ENCODE data around the gene WDR64. TPM values are rescaled to one million over a fixed set of nuclear protein-coding genes. Genes with fewer than 3 reads are reported as not detected.

The WDR64 gene
- total RNA-seq, 3 donors from 2014 or later: not detected

DNA sequence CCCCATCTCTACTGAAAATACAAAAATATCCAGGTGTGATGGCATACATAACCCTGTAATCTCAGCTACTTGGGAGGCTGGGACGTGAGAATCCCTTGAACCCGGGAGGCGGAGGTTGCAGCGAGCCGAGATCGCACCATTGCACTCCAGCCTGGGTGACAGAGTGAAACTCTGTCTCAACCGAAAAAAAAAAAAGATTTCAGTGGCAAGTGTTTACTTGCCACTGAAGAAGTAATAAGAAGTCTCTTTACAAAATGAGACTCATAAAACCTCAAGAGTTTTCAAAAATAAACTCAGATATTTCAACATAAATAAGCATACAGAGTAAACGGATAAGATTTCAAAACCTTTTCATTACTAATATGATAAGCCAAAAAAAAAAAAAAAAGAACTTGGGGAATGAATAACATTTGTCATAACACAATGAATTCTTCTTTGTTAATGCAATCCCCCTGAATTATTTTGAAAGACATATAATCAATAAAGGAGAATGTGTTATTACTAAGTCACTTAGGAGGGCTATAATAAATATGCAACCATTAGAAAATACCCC is 161.8 kb downstream of the WDR64 start:
- Histone ChIP-seq H3K36me3 (no peaks in the 10 kb centered on the region), H3K27me3 (no peaks in the 10 kb centered on the region), H3K4me1 (no peaks in the 10 kb centered on the region), H3K4me3 (no peak overlapping the region), H3K27ac (no peak overlapping the region), H3K9me3 (no peaks in the 10 kb centered on the region)
- TF ChIP-seq, protein P1, sequence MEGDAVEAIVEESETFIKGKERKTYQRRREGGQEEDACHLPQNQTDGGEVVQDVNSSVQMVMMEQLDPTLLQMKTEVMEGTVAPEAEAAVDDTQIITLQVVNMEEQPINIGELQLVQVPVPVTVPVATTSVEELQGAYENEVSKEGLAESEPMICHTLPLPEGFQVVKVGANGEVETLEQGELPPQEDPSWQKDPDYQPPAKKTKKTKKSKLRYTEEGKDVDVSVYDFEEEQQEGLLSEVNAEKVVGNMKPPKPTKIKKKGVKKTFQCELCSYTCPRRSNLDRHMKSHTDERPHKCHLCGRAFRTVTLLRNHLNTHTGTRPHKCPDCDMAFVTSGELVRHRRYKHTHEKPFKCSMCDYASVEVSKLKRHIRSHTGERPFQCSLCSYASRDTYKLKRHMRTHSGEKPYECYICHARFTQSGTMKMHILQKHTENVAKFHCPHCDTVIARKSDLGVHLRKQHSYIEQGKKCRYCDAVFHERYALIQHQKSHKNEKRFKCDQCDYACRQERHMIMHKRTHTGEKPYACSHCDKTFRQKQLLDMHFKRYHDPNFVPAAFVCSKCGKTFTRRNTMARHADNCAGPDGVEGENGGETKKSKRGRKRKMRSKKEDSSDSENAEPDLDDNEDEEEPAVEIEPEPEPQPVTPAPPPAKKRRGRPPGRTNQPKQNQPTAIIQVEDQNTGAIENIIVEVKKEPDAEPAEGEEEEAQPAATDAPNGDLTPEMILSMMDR (IDR thresholded peaks at IDR 0.05): no peak
- TF ChIP-seq POLR2AphosphoS5 (IDR thresholded peaks at IDR 0.05): no peak
- no peak for TF ChIP-seq POLR2A (IDR thresholded peaks at IDR 0.05)
- intact Hi-C loops (cut with DNase I; ENCODE audit: low total_unique reads): no loop called here
- no peak for DNase-seq (ENCODE audit: low spot score in 2 of 2)

DNA sequence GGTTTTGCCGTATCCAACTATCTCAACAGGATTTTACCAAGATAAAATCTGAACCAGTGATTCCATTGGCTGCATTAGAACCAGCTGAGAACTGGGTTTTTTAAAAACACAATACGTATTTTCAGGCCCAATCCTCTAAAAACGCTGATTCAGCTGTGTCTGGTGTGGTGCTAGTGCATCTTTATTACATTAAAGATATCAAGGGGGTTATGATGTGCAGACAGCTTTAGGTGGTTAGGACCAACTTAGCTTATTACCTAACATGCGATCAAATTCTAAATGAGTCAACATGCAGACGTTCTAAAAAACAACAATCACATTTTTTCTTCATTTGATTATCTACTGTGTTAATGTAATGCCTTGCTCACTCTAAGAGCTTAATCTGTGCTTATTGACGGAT is 163.9 kb downstream of the WDR64 start:
- no peaks in the 10 kb centered on the region for H3K4me1 ChIP-seq
- H3K4me3 ChIP-seq: no peak overlapping the region
- H3K9me3 ChIP-seq: no peaks in the 10 kb centered on the region
- TF ChIP-seq POLR2A (IDR thresholded peaks at IDR 0.05) (no peak), POLR2AphosphoS5 (IDR thresholded peaks at IDR 0.05) (no peak)
- TF ChIP-seq, protein P1 (IDR thresholded peaks at IDR 0.05): no peak
- DNase-seq (ENCODE audit: low spot score in 2 of 2): no peak
- intact Hi-C loops (cut with DNase I; ENCODE audit: low total_unique reads): no loop called here
- H3K27ac ChIP-seq: no peak overlapping the region
- H3K36me3 ChIP-seq: no peaks in the 10 kb centered on the region
- no peaks in the 10 kb centered on the region for H3K27me3 ChIP-seq

DNA sequence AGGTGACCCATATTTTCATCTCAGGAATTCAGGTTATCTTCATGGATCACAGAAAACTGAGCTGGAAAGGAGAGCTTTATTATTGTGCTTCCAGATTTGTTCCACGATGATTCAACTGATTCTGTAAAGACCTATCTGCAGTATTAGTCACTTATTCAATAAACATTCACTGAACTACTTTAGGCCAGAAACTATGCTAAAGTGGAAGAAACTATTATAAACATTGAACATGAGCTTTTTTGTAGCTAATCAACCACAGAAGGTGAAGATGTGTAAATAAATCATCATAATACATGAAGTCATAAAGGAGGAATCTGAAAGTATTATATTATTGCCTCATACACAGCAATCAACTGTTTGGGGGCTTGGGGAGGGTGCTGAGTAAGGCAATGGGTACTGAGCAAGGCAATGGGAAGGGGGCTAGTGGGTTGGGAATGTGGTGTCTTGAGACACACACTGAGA is 165.3 kb downstream of the WDR64 start:
- H3K9me3 ChIP-seq: no peaks in the 10 kb centered on the region
- DNase-seq (ENCODE audit: low spot score in 2 of 2): no peak
- H3K4me3 ChIP-seq: no peak overlapping the region
- H3K36me3 ChIP-seq: no peaks in the 10 kb centered on the region
- H3K4me1 ChIP-seq: no peaks in the 10 kb centered on the region
- TF ChIP-seq POLR2AphosphoS5 (IDR thresholded peaks at IDR 0.05) (no peak), POLR2A (IDR thresholded peaks at IDR 0.05) (no peak)
- TF ChIP-seq, protein P1 (IDR thresholded peaks at IDR 0.05): no peak
- H3K27ac ChIP-seq: no peak overlapping the region
- intact Hi-C loops (cut with DNase I; ENCODE audit: low total_unique reads): no loop called here
- no peaks in the 10 kb centered on the region for H3K27me3 ChIP-seq

DNA sequence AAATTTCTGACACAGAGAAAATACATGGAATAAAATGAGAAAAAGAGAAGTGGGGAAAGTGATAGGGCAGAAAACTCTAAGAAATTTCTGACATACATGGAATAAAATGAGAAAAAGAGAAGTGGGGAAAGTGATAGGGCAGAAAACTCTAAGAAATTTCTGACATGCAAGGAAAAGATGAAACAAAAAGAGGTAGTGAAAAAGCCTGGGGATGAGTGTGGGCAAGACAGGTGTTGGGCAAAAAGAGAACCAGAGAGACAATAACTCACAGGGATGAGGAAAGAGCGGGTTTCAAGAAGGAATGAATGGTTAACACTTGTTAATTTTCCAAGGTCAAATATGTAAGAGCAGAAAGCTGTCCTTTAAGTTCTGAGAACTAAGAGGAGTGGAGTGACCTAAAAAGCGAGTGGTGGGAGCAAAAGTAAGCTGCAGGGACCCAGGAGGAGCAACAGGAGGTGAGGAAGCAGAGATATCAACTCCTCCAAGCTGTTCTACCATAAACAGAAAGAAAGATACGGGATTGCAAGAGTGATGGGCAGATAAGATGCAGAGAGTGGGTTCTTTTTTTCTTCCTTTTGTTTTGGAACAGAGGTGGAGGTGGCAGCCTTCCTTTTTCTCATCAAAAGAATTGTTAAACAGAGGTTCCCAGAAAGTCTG is 166.0 kb downstream of the WDR64 start:
- Histone ChIP-seq H3K4me3 (no peak overlapping the region), H3K9me3 (no peaks in the 10 kb centered on the region), H3K27me3 (no peaks in the 10 kb centered on the region), H3K4me1 (no peaks in the 10 kb centered on the region), H3K27ac (no peak overlapping the region), H3K36me3 (no peaks in the 10 kb centered on the region)
- TF ChIP-seq, protein P1 (IDR thresholded peaks at IDR 0.05): no peak
- no peak for TF ChIP-seq POLR2AphosphoS5 (IDR thresholded peaks at IDR 0.05)
- no peak for TF ChIP-seq POLR2A (IDR thresholded peaks at IDR 0.05)
- intact Hi-C loops (cut with DNase I; ENCODE audit: low total_unique reads): no loop called here
- DNase-seq (ENCODE audit: low spot score in 2 of 2): no peak

DNA sequence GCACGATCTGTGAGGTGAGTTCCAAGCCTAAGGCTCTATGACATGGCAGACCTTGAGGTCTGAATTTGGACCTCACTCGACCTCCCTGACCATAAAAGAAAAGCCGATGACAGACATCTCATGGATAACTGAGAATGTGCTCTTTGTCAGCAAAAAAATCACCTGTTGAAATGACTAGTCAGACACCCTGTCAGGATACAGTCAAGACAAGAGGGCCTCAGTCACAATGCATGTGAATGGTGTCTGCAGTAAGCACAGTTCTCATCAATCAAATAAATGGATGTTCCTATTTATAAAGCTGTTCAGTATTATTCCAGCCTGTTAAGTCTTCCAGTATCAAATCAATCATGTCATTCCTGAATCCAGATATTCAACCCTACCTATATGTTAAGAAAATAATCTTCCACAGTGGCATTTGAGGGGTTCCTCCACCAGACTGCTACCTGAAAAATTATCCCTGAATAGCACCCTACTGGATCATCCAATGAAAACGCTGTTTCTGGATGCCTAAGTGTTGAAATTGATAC is 167.3 kb downstream of the WDR64 start:
- Histone ChIP-seq H3K36me3 (no peaks in the 10 kb centered on the region), H3K4me3 (no peak overlapping the region), H3K27me3 (no peaks in the 10 kb centered on the region), H3K9me3 (no peaks in the 10 kb centered on the region), H3K4me1 (no peaks in the 10 kb centered on the region), H3K27ac (no peak overlapping the region)
- DNase-seq (ENCODE audit: low spot score in 2 of 2): no peak
- TF ChIP-seq POLR2A (IDR thresholded peaks at IDR 0.05) (no peak), POLR2AphosphoS5 (IDR thresholded peaks at IDR 0.05) (no peak)
- TF ChIP-seq, protein P1 (IDR thresholded peaks at IDR 0.05): no peak
- intact Hi-C loops (cut with DNase I; ENCODE audit: low total_unique reads): no loop called here
